HG02852 (cell line): ENCODE measurements around the gene ZBTB2.
"Not testable (repeated sequence)": the region's sequence is repeated elsewhere in the genome, so short reads cannot be mapped to it uniquely, and the experiment has no call there.

Experiments
- ATAC-seq: cut with Tn5 transposase; IDR thresholded peaks from one replicate; pipeline ENCODE4 v1.9.1; 2021; ENCODE audit warnings: mild to moderate bottlenecking, moderate library complexity; ENCODE audit not compliant: unreplicated experiment

Gene ZBTB2

DNA sequence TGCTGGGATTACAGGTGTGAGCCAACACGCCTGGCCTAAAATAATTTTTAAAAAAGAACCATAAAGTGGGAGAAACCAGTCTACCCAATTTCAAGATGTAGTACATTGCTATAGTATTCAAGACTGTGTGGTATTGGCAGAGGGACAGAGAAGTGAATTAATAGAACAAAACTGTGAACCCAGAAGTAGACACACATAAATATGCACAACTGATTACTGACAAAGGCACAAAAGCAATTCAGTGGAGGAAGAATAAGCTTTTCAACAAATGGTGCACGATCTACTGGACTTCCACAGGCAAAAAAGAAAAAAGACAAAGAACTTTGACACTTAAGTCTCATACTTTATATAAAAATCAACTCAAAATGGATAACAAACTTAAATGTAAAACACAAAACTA is 15.5 kb downstream of the ZBTB2 start:
- no peak for ATAC-seq

DNA sequence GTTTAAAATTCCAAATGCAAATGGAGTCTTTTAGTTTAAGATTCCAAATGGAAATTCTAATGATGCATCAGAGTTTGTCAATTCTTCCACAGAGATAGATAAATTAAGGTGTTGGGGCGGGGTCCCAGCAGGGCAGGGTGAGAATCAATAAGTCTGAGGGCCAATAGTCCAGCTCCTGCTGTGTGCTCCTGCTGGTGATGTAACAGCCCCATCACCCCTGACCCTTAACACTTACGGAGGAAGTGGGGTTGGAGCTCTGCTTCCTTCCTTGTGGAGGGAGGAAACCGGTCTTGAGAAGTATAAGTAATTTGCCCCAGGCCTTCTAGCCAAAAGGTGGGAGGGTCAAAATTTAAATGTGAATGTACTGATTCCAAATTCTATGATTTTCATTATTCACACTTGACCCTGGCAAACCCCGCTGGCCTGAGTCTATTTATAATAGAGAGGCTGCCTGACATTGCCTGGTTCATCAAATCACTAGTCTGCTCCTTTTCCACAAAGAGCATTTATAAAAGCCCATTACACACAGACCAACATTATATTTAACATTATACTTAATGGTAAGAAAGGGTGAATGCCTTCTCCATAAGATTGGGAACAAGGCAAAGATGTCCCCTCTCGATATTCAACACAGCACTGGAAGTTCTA is 17.2 kb downstream of the ZBTB2 start:
- ATAC-seq: no peak

DNA sequence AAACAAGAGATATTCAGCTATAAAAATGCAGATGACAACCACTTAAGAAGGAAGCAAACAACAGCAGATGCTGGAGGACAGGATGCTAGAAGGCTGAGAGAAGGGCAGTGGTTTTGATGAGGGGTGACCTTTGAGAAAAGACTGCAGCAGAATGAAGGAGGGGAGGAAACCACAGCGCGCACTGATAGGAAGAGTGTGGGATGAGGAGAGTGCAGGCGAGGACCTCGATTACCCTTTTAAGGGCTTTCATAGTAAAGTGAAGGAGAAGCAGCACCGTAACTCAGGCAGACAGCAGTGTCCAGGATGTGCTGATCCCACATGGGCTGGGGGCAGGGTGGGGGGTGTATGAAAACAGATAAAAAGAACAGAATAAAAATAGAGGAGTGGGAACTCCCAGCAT is 19.2 kb downstream of the ZBTB2 start:
- ATAC-seq: no peak

DNA sequence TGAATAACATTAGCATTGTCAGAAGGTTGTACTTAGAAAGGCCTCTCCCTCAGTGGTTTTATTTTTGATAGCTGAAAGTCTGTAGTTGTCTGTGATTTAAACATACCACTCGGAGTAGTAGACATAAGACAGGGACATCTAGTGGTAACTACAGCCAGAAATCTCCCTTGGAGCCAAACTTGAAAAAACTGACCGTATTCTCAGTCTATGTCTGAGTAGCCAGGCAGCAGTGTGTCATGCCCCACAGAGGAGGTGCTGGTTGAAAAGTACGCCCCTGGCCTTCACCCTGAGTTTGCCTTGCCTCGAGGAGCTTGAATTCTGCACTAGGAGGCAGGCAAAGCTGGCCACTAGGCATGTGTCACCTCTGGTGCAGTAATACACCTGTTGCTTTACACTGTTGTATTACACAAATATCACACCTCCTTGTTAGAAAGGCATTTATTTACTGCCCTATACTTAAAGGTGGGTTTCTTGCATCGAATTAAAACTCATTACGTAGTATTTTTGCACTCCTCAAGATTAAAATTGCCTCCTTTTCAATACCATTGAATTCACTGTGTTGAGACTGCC is 20.8 kb downstream of the ZBTB2 start:
- no peak for ATAC-seq

DNA sequence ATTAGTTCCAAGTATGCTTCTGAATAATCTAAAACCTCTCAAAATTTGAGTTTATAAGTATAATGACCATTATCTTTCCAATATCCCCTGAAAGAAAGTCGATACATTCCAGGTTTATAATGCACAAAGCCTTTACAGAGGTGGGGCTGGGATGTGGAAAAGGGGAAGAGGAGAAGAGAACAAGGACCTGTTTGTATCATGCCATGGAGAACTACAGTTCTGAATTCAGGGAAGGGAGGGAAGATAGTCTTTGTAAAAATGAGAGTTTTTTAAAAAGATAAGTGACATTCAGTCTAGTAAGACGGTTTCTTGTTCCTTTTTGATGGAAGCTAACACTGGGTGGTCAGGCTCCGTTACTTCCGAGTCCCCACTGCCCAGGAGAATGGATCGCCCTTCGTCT is 26.1 kb downstream of the ZBTB2 start:
- no peak for ATAC-seq

DNA sequence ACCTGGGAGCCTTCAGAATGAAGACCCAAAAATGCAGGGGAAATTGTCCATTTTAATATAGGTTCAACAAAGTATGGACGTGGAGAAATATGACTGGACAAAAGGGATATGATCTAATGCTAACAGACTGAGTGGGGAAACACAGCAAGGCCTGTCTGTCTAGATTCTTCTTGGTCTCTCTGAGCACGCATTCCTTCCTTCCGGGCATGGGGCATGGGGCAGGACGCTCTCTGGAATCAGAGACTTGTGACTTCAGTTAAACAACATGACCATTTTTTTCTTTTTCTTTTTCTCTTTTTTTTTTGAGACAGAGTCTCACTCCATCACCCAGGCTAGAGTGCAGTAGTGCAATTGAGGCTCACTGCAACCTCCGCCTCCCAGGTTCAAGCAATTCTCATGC is 31.9 kb downstream of the ZBTB2 start:
- ATAC-seq: no peak

DNA sequence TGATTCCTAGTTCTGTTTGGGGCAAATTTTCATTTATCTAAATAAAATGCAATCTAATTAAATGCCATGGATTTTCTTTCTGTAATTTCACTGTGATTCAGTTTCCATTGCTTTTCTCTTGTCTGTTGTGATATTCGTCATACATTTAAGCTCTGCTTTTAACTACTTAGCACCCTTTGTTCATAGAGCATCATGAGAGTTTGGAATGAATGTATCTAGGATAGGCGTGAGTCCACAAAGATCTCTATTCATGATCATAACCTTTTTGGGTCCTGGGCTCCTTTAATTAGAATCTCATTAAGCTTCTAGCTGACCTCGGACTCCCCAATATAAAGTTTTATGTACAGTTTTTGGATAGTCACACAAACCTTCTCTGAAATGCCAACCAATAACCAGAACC is 32.9 kb downstream of the ZBTB2 start:
- no peak for ATAC-seq

DNA sequence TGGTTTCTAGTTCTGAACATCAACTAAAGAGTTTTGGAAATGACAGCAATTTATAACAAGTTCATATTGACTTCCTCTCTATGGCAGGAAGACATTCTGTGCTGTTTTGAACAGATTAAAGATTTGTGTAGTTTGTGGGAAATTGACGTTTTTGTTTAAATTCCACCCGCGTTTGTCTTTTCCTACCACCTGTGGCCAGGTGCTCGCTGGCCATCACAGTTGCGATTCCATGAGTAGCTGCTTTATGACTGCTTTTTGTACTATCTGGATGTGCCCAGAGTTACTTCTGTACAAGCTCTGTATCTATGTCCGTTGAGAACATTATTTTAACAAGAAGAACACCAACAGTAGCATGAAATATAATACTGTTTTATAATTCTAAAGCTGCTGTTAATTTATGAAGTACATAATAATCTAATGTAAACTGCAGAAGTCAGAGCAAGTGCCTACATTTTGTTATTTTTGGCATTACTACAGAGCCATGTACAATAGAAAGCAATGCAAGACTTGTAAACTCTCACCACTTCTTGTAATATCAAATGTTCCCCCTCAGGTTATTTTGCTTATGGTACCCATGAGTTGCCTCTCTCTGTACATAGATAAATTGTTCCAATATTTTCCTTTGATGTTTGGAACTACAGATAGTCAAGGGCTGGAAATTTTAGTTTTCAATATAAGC is 33.5 kb downstream of the ZBTB2 start:
- no peak for ATAC-seq

DNA sequence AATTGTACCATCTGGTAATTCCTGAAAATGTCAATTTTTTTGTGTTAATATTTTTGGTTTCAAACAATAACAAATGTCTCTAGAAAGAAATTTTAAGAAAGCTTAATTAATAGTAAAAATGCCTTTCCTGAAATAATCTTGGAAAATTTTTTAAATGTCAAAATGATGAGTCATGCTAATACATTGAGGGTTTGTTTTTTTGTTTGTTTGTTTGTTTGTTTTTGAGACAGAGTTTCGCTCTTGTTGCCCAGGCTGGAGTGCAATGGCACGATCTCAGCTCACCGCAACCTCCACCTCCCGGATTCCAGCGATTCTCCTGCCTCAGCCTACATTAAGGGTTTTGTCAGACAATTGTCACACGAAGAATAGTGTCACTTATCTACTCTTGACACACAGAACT is 34.4 kb downstream of the ZBTB2 start:
- not testable (repeated sequence) for ATAC-seq

DNA sequence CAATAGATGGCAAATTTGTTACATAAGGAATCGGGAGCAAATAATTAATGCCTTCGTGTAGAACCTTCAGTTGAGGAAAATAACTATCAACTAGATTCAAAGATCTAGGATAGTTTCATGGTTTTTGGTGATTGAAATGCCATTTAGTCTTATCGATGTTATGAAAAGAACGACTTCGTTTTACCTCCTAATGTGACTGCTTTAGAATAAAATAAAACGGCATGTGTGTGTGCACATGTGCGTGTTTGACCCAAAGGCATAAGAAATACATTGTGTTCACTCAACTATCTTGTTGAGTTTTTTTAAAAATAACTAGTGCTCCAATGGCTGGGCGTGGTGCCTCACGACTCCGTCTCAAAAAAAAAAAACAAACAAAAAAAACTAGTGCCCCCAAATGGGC is 37.6 kb downstream of the ZBTB2 start:
- no peak for ATAC-seq

DNA sequence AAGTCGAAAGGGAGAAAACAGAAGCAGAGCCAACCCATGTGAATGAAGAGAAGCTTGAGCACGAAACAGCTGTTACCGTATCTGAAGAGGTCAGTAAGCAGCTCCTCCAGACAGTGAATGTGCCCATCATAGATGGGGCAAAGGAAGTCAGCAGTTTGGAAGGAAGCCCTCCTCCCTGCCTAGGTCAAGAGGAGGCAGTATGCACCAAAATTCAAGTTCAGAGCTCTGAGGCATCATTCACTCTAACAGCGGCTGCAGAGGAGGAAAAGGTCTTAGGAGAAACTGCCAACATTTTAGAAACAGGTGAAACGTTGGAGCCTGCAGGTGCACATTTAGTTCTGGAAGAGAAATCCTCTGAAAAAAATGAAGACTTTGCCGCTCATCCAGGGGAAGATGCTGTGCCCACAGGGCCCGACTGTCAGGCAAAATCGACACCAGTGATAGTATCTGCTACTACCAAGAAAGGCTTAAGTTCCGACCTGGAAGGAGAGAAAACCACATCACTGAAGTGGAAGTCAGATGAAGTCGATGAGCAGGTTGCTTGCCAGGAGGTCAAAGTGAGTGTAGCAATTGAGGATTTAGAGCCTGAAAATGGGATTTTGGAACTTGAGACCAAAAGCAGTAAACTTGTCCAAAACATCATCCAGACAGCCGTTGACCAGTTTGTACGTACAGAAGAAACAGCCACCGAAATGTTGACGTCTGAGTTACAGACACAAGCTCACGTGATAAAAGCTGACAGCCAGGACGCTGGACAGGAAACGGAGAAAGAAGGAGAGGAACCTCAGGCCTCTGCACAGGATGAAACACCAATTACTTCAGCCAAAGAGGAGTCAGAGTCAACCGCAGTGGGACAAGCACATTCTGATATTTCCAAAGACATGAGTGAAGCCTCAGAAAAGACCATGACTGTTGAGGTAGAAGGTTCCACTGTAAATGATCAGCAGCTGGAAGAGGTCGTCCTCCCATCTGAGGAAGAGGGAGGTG is 38.7 kb downstream of the ZBTB2 start:
- ATAC-seq: no peak

DNA sequence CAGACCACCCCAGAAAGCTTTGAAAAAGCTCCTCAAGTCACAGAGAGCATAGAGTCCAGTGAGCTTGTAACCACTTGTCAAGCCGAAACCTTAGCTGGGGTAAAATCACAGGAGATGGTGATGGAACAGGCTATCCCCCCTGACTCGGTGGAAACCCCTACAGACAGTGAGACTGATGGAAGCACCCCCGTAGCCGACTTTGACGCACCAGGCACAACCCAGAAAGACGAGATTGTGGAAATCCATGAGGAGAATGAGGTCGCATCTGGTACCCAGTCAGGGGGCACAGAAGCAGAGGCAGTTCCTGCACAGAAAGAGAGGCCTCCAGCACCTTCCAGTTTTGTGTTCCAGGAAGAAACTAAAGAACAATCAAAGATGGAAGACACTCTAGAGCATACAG is 39.6 kb downstream of the ZBTB2 start:
- no peak for ATAC-seq

DNA sequence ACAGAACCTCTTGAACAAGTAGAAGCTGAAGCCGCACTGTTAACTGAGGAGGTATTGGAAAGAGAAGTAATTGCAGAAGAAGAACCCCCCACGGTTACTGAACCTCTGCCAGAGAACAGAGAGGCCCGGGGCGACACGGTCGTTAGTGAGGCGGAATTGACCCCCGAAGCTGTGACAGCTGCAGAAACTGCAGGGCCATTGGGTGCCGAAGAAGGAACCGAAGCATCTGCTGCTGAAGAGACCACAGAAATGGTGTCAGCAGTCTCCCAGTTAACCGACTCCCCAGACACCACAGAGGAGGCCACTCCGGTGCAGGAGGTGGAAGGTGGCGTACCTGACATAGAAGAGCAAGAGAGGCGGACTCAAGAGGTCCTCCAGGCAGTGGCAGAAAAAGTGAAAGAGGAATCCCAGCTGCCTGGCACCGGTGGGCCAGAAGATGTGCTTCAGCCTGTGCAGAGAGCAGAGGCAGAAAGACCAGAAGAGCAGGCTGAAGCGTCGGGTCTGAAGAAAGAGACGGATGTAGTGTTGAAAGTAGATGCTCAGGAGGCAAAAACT is 40.1 kb downstream of the ZBTB2 start:
- ATAC-seq: no peak

DNA sequence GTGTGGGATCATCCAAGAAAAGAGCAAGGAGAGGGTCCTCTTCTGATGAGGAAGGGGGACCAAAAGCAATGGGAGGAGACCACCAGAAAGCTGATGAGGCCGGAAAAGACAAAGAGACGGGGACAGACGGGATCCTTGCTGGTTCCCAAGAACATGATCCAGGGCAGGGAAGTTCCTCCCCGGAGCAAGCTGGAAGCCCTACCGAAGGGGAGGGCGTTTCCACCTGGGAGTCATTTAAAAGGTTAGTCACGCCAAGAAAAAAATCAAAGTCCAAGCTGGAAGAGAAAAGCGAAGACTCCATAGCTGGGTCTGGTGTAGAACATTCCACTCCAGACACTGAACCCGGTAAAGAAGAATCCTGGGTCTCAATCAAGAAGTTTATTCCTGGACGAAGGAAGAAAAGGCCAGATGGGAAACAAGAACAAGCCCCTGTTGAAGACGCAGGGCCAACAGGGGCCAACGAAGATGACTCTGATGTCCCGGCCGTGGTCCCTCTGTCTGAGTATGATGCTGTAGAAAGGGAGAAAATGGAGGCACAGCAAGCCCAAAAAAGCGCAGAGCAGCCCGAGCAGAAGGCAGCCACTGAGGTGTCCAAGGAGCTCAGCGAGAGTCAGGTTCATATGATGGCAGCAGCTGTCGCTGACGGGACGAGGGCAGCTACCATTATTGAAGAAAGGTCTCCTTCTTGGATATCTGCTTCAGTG is 40.8 kb downstream of the ZBTB2 start:
- ATAC-seq: no peak

DNA sequence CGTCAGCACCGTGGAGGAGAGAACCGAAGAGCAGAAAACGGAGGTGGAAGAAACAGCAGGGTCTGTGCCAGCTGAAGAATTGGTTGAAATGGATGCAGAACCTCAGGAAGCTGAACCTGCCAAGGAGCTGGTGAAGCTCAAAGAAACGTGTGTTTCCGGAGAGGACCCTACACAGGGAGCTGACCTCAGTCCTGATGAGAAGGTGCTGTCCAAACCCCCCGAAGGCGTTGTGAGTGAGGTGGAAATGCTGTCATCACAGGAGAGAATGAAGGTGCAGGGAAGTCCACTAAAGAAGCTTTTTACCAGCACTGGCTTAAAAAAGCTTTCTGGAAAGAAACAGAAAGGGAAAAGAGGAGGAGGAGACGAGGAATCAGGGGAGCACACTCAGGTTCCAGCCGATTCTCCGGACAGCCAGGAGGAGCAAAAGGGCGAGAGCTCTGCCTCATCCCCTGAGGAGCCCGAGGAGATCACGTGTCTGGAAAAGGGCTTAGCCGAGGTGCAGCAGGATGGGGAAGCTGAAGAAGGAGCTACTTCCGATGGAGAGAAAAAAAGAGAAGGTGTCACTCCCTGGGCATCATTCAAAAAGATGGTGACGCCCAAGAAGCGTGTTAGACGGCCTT is 41.6 kb downstream of the ZBTB2 start:
- no peak for ATAC-seq

DNA sequence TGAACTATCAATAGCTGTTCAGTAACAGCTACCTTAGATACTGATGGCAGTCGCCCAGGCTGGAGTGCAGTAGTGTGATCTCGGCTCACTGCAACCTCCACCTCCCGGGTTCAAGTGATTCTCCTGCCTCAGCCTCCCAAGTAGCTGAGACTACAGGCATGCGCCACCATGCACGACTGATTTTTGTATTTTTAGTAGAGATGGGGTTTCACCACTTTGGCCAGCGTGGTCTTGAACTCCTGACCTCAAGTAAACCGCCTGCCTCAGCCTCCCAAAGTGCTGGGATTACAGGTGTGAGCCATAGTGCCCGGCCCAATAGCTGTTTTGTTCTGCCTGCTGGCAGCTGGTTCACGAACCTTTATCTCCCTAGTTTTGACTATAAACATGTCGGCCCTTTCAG is 48.6 kb downstream of the ZBTB2 start:
- not testable (repeated sequence) for ATAC-seq

DNA sequence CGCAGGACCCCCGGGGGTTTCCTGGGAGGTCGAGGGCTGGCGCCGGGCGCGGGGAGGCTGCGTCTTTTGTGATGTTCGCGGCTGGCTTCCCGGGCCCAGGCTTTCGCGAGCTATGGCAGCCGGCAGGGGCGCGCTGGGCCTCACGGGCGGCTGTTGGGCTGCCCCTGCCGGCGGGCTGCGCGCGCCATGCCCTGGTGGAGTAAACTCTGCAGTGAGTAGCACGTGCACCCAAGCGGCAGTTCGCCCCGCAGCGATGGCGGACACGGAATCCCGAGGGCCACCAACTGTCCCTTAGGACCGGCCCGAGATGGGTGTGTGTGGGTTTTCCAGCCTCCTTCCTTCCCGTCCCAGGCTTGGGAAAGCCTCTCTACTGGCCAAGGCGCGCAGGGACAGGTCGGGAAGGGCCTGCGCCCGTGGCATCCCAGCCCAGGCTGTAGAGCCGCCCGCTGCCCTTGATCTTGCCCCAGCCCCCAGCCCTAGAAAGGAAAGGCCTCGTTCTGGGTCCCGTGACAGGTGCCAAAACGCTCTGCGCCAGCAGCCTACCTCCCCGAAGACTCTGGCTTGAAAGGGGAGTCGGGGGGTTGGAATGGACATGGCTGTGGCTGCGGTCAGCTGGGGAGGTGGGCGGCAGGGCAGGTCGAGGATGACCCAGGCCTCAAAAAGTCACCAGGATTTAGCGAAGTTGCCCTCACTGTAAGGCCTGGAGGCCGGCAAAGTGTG is 49.7 kb downstream of the ZBTB2 start:
- ATAC-seq: no peak

DNA sequence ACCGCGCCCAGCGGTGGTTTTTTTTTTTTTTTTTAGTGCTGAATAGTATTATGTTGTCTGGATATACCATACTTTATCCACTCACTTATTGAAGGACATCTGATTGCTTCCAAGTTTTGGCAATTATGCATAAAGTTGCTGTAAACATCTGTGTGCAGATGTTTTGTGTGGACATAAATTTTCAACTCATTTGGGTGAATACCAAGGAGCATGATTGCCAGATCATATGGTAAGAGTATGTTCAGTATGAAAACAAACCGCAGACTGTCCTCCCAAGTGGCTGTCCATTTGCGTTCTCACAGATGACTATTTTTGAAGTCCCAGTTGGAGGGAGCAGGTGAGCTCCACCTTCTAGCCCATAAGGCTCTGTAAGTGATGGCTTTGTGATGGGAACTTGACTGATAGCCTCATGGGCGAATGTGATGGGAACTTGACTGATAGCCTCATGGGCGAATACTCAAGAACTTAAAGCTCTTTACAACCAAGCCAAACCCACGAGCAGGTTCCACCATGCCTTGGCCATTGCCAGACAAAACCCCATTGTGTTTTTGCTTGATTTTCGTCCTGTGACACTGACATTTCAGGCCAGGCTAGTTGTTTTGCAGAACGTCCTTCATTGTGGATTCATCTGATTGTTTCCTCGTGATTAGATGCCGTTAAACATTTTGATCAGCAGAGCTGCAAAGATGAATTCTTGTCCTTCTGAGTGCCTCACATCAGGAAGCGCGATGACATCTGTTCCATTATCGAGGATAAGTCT is 51.0 kb downstream of the ZBTB2 start:
- no peak for ATAC-seq

DNA sequence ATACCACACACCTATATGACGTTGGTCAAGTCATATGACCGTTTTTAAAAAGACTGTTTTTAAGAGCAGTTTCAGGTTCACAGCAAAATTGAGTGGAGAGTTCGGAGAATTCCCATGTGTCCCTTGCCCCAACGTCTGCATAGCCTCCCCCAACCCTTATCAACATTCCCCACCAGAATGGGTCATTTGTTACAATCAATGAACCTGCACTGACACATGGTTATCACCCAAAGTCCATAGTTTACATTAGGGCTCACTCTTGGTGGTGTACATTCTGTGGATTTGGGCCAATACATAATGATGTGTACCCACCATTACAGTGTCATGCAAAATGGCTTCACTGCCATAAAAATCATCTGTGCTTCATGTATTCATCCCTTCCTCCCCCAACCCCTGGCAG is 52.0 kb downstream of the ZBTB2 start:
- no peak for ATAC-seq
